Peyer's patch (tissue), 4 donors: ENCODE data around the gene USF3.

Source experiments
- CTCF ChIP-seq, 6 experiments: fragments of 450-650 bp in 4 of 6; fragments of 200-600 bp in 2 of 6; sonication (generic) in 1 of 6; IDR thresholded peaks; one replicate each; pipeline ENCODE4 v1.5.1; 2017 to 2019; ENCODE audit warnings: antibody characterized with exemption in 6 of 6, mild to moderate bottlenecking in 3 of 6, moderate library complexity in 1 of 6
- POLR2A ChIP-seq, 2 donors: fragments of 450-650 bp; IDR thresholded peaks; one replicate each; pipeline ENCODE4 v1.5.1; 2017; ENCODE audit warnings: antibody characterized with exemption in 2 of 2, mild to moderate bottlenecking in 2 of 2, moderate library complexity in 2 of 2

DNA sequence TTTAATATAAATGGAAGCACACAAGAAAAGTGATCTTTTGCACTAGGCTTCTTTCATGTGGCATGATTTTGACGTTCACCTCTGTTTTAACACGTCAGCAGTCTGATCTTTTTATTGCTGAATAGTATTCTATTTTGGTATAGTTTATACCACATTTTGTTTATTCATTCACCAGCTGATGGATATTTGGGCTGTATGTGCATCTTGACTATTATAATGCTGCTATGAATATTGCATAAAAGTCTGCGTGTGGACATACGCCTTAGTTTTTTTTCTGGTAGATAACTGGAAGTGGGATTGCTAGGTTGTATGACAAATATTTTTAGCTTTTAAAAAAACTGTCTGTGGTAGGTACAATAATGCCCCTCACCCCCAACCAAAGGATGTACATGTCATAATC is 35.3 kb upstream of the USF3 start:
- TF ChIP-seq POLR2A (IDR thresholded peaks at IDR 0.05) (no peak), CTCF (IDR thresholded peaks at IDR 0.05) (no peak)
